Kidney epithelial cell (primary cell): ENCODE results near the gene ELMO1. TPM values are rescaled to one million over a fixed set of nuclear protein-coding genes. Genes with fewer than 3 reads are reported as not detected.

Experiments
- DNase-seq: peaks from one replicate; pipeline ENCODE4 v3.0.0-alpha.2; 2010; ENCODE audit warnings: low read depth
- H3K27me3 ChIP-seq: 2 replicates; pipeline ENCODE4 v1.6.0; 2011; ENCODE audit warnings: low read length; ENCODE audit not compliant: control insufficient read depth, insufficient read depth
- H3K36me3 ChIP-seq: 2 replicates; pipeline ENCODE4 v1.5.1; 2011; ENCODE audit warnings: low read length; ENCODE audit not compliant: control insufficient read depth, insufficient read depth
- H3K4me3 ChIP-seq: 2 replicates; pipeline ENCODE4 v1.5.1; 2011; ENCODE audit warnings: low read depth, mild to moderate bottlenecking, control low read depth, low read length
- CTCF ChIP-seq: IDR thresholded peaks from 2 replicates; pipeline ENCODE4 v1.5.1; 2011; ENCODE audit warnings: mild to moderate bottlenecking, moderate library complexity, low read length, control low read depth, inconsistent platforms; ENCODE audit not compliant: insufficient read depth, poor library complexity, severe bottlenecking
- total RNA-seq: library from RNA; depleted of rRNA; stranded (reverse); fragments of >200 nt; gene quantifications from 2 replicates; pipeline ENCODE4 v1.2.3, GENCODE V29; 2015

Gene ELMO1
- total RNA-seq, 1 donor from 2014 or later: 11.4 TPM

DNA sequence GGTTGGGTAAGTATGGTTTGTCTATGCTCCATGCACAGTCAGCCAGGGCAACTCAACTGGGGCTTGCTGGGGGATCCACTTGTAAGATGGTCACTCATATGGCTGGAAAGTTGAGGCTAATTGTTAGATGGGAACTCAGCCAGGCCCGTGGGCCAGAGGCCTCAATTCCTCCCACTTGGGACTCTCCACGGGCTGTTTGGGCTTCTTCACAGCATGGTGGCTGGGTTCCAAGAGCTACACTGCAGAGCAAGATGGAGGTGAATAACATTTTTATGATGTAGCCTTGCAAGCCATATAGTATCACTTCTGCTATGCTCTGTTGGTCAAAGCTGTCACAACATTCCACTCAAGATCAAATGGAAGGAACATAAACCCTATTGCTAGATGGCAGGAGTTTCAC, 39.2 kb downstream of the ELMO1 start:
- Histone ChIP-seq H3K4me3 (no peak overlapping the region), H3K27me3 (no peaks in the 10 kb centered on the region), H3K36me3 (no peaks in the 10 kb centered on the region)
- DNase-seq: no peak
- TF ChIP-seq CTCF: no peak

DNA sequence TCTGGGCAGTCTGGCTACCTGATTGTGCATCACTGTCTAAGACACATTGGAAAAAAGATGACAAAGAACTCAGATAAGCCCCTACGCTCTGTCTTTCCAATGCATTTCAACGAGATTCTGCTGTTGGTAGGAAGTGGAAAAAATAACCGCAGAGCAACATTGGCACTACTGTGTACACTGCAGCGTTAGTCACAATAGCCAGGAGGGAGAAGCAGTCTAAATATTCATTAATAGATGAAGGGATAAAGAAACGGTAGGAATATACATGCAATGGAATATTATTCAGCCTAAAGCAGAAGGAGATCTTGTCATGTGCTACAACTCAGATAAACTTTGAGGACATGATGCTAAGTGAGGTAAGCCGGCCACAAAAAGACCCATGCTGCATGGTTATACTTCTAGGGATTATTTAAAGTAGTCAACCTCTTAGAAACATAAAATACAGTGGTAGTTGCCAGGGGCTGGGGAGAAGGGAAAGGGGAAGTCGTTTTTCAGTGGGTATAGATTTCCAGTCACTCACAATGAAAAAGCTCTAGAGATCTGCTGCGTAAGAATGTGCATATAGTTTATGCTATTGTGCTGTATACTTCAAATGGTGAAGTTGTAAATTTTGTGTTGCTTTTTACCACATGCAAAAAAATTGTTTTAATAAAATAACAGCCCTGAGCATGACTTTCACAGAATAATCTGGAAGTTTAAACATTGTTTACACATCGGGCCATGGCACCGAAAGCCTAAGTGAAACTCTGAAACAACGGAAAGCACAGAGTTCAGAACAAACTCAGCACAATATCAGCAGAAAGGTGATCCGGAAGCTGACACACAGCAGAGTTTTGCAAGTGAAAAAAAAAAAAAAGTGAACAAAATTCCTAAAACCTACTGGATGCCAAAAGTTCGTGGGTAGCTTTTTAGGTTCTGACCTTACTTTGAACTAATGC, 40.1 kb downstream of the ELMO1 start:
- no peak for DNase-seq
- Histone ChIP-seq H3K4me3 (no peak overlapping the region), H3K36me3 (no peaks in the 10 kb centered on the region), H3K27me3 (no peaks in the 10 kb centered on the region)
- TF ChIP-seq CTCF: no peak

GRCh38 chr7:37405603-37406122, 43.0 kb downstream of the ELMO1 start:
- no peaks in the 10 kb centered on the region for H3K36me3 ChIP-seq
- no peak for TF ChIP-seq CTCF
- DNase-seq: no peak
- no peaks in the 10 kb centered on the region for H3K27me3 ChIP-seq
- H3K4me3 ChIP-seq: no peak overlapping the region

GRCh38 chr7:37405128-37405527, 43.5 kb downstream of the ELMO1 start:
- H3K36me3 ChIP-seq: no peaks in the 10 kb centered on the region
- H3K4me3 ChIP-seq: no peak overlapping the region
- no peaks in the 10 kb centered on the region for H3K27me3 ChIP-seq
- TF ChIP-seq CTCF: no peak
- DNase-seq: no peak

GRCh38 chr7:37399876-37400421, 48.7 kb downstream of the ELMO1 start:
- DNase-seq: no peak
- TF ChIP-seq CTCF: no peak
- no peaks in the 10 kb centered on the region for H3K27me3 ChIP-seq
- H3K4me3 ChIP-seq: no peak overlapping the region
- no peaks in the 10 kb centered on the region for H3K36me3 ChIP-seq

- DNase-seq: no peak
- no peak for TF ChIP-seq CTCF
- H3K27me3 ChIP-seq: no peaks in the 10 kb centered on the region
- no peaks in the 10 kb centered on the region for H3K36me3 ChIP-seq
- no peak overlapping the region for H3K4me3 ChIP-seq
Observed at GRCh38 chr7:37398403-37398802, 50.3 kb downstream of the ELMO1 start.
